Sigmoid colon (tissue), 4 donors: ENCODE results near the gene TBX15.

Experiments used
- POLR2AphosphoS5 ChIP-seq, 4 donors: sonication (generic); formaldehyde crosslinking; IDR thresholded peaks; one replicate each; pipeline ENCODE4 v1.6.1; 2017; ENCODE audit warnings: antibody characterized with exemption in 4 of 4
- TF ChIP-seq, protein P1 (sequence below), 4 experiments: fragments of 450-650 bp in 3 of 4; fragments of 200-600 bp in 1 of 4; IDR thresholded peaks; one replicate each; pipeline ENCODE4 v1.5.1; 2016 to 2019; ENCODE audit warnings: antibody characterized with exemption in 4 of 4, mild to moderate bottlenecking in 3 of 4, moderate library complexity in 2 of 4

DNA sequence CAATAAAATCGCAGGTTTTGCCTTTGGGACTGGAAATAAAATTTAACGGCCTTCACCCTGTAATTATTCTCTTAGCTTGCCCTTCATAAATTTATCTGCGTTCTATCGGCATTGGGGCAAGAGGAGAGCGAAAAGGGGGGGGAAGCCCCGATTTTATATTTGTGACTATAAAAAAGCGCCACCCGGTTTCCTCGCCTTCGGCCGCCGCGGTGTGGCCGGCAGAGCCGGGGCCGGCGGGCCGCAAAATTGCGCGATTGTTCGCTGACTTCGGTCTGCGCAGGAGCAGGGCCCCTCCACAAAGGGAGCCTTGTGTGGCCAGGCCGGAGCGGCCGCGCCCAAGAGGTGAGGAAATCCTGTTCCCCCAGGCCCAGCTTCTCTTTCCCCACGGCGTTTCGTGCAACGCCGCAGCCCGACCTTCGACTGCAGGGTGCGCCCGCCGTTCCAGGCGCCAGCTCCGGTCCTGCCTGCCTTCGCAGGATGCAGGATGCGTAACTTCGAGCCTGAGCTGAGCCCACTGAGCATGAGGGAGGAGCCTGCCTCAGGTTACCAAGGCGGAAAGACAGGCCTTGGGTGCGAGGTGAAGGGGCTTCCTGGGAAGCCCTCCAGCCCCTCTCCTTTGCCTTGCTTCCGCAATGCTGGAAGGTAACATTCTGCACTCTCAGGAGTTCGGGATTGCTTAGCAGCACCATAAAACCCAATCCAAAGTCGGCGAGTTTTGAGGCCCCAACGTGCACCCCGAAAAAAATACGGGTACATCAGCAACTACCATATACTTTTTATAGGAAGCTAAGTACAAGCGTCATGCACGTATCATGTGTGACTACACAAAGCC lies 4.9 kb upstream of the TBX15 start:
- no peak for TF ChIP-seq POLR2AphosphoS5 (IDR thresholded peaks at IDR 0.05)
- TF ChIP-seq, protein P1, sequence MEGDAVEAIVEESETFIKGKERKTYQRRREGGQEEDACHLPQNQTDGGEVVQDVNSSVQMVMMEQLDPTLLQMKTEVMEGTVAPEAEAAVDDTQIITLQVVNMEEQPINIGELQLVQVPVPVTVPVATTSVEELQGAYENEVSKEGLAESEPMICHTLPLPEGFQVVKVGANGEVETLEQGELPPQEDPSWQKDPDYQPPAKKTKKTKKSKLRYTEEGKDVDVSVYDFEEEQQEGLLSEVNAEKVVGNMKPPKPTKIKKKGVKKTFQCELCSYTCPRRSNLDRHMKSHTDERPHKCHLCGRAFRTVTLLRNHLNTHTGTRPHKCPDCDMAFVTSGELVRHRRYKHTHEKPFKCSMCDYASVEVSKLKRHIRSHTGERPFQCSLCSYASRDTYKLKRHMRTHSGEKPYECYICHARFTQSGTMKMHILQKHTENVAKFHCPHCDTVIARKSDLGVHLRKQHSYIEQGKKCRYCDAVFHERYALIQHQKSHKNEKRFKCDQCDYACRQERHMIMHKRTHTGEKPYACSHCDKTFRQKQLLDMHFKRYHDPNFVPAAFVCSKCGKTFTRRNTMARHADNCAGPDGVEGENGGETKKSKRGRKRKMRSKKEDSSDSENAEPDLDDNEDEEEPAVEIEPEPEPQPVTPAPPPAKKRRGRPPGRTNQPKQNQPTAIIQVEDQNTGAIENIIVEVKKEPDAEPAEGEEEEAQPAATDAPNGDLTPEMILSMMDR (IDR thresholded peaks at IDR 0.05): no peak
